CD4-positive, alpha-beta T cell treated with Interleukin-1 beta for 1 hour (primary cell): Measurements from ENCODE around the gene CAMK4.
A peak's percentile ranks its signal among the peaks of the same experiment; 100 is the strongest.
"Not testable (repeated sequence)": the region's sequence is repeated elsewhere in the genome, so short reads cannot be mapped to it uniquely, and the experiment has no call there.

Source experiments
- DNase-seq, 2 donors: peaks; one replicate each; pipeline ENCODE4 v3.0.0-alpha.2; 2020 to 2022

CAMK4 gene

GRCh38 chr5:111261610-111262009 is 37.4 kb downstream of the CAMK4 start:
- DNase-seq, result no peak

GRCh38 chr5:111262153-111262552 is 38.0 kb downstream of the CAMK4 start:
- DNase-seq, result no peak

DNA sequence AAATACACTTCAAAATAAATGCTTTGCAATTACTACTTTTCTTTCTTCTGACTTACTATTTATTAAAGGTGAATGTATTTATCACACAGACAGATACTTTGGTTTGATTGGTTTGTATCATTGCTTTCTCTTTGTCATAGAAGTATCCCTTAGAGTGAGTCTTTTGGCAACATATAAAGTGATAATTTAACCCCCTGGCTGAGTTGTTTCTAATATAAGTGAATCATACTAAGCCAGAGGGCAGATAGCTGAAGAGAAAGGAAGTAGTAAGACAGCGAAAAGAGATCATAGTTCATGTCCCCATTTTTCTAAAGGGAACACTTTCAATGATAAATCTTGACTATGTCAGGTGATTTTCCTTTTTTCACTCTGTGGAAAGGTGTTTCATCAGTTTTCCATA is 38.6 kb downstream of the CAMK4 start:
- DNase-seq, result no peak

DNA sequence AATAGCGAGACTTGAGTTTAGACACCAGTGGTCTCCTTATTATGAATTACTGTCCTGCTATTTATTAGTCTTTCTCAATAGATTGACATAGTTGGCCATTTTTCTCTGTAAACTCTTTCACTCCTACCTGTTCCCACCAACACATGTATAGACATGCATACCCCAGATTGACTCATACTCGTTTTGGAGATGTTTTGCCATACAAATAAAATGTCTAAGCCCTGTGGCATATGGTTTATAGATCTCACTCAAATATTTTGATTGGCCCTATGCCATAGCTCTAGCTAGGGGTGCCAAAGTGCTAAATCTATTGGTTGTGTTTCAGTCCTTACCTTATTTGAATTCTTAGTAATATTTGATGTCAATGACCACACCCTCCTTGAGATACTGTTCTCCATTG is 42.3 kb downstream of the CAMK4 start:
- DNase-seq, result no peak

- no peak for DNase-seq
These were observed 44.1 kb downstream of the CAMK4 start for GRCh38 chr5:111268300-111268699.

GRCh38 chr5:111271885-111272284 is 47.7 kb downstream of the CAMK4 start:
- DNase-seq, result no peak

GRCh38 chr5:111277061-111277460 is 52.9 kb downstream of the CAMK4 start:
- no peak for DNase-seq

GRCh38 chr5:111278858-111279504 is 54.8 kb downstream of the CAMK4 start:
- DNase-seq, result peak; percentile 72 to 85

GRCh38 chr5:111280282-111280951 is 56.2 kb downstream of the CAMK4 start:
- no peak for DNase-seq

DNA sequence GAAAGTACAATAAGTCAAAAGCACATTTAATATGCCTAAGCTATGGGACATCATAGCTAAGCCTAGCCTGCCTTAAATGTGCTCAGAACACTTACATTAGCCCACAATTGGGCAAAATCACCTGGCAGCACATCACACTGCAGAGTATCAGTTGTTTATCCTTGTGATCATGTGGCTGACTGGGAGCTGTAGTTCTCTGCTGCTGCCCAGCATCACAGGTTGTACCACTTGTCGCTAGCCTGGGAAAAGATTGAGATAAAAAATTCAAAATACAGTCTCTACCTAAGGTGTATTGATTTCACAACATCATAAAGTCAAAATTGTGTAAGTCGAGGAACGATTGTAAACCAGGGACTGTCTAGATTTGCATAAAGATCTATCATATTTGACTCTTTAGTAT is 58.6 kb downstream of the CAMK4 start:
- no peak for DNase-seq

- no peak for DNase-seq
These were observed 60.6 kb downstream of the CAMK4 start for GRCh38 chr5:111284825-111285224.

GRCh38 chr5:111294551-111294950 is 70.4 kb downstream of the CAMK4 start:
- DNase-seq, result no peak

DNA sequence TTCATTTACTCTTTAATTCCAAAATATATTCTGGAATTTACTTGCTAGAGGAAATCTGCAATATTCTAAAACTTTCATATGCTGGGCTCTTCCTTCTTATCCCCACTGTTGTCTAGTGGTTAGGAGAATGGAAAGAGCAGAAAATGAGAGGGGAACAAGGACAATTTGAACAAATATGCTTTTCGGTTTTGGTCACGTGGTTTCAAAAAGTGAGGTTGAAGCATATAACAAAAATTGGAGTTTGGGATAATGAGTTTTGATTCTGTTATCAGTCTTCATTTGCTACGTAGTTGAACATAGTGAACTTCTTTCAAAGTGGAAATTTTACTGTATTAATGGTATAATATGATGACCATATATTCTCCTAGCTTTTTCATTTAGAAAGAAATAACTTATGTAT is 71.5 kb downstream of the CAMK4 start:
- no peak for DNase-seq

GRCh38 chr5:111296570-111296969 is 72.4 kb downstream of the CAMK4 start:
- DNase-seq, result no peak

DNA sequence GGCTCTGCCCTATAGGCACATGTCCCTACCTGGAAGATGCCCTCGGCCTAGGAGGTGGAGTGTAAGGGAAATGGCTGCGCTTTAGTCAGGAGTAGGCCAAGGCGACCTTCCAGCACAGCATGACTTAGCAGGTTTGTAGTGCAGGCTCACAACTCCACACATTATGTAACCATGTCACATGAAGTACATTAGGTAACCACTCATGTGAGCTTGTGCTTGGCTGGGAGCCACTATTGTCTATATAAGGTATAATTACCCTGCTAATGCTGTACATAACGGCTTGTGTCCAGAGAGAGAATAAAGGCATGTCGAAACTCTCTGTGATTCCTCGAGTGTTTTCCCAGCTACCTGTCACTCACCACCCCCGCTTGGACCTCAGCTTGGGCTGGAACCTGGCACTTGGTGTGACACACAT is 74.9 kb downstream of the CAMK4 start:
- DNase-seq, result no peak

DNA sequence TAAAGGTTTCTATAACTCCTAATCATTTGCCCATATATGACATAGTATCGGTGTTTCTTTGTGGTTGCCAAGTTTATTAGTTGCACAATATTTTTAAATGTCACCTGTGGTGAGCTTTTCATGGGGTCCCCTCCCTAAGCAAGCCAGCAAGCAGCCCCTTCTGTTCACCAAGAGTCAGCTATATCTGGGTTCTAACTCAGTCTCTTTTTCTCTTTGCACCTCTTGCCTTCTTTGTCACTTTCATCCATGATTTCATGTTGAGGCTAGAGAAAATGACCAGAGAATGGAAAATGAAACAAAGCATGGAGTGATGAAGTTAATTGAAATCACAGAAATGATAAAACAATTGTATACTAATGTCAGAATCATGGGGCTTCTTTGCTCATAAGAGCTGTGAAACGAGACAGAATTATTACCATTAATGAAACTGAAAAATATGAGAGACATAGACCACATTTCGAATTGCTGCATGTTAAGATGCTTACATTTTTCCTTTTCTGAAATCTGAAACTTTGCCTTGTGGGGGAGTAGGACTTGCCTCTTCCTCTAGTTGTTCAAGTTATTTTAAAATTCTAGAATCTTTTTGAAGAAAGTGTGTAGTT is 75.7 kb downstream of the CAMK4 start:
- no peak for DNase-seq

DNA sequence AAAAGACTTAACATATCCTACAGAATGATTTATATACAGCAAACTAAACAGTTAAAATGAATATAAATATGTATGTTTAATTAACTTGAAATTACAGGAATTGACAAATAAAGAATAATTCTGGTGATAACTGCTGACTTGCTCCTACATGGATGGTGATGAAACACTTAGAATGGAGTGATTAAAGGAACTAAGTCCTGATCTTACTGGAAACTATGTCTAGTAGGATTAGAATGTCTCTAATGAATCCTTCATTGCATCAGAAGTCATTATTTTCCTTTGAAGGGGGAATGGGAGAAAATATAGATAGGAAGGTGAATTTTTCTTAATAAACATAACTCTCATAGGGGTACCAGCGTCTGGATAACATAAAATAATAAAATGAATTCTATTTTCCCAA is 77.1 kb downstream of the CAMK4 start:
- no peak for DNase-seq

DNA sequence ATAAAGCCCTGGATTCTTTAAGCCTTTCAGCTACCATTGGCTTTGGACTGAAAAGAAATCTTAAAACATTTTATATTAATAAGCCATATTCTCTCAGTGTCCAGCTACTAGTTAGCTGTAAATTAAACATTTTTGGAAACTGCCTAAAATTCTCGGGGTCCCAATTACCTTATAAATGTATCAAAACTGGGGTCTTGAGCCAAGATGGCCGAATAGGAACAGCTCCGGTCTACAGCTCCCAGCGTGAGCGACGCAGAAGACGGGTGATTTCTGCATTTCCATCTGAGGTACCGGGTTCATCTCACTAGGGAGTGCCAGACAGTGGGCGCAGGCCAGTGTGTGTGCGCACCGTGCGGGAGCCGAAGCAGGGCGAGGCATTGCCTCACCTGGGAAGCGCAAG is 77.9 kb downstream of the CAMK4 start:
- DNase-seq, result not testable (repeated sequence)

DNA sequence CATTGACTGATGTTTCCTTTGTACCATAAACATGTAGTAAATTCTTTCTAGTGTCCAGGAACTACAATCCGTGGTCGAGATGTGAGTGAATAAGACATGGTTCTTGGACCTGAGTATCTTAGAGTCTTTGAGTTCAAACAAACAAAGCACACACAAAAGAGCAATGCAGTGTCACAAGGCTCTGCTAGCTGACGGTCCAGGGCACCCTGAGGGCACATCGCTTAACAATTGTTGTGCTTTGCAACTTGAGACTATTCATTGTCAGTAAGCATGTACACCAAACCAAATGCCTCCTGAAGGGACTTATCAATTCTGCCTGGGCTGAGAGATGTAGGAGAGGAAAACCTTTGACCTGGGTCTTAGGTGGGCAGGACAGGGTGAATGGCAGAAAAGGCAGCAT is 84.8 kb downstream of the CAMK4 start:
- no peak for DNase-seq

DNA sequence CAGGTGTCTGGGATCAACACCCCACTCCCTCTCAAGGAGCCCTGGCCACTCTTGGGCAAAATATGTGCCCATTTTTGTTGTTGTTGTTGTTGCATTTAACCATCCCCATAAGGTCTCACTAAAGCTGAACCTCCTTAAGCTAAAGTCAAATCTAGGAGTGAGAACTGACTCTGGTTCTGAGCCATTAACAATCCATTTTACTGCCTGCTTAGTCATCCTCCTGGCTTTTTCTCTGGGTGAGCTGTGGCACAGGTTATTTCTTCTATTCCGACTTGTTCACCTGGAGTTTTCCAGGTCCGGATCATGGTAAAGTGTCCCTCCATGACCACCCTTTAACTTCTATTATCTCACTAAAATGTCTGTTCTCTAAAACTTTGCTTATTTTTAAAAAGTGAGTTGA is 85.2 kb downstream of the CAMK4 start:
- DNase-seq, result no peak

DNA sequence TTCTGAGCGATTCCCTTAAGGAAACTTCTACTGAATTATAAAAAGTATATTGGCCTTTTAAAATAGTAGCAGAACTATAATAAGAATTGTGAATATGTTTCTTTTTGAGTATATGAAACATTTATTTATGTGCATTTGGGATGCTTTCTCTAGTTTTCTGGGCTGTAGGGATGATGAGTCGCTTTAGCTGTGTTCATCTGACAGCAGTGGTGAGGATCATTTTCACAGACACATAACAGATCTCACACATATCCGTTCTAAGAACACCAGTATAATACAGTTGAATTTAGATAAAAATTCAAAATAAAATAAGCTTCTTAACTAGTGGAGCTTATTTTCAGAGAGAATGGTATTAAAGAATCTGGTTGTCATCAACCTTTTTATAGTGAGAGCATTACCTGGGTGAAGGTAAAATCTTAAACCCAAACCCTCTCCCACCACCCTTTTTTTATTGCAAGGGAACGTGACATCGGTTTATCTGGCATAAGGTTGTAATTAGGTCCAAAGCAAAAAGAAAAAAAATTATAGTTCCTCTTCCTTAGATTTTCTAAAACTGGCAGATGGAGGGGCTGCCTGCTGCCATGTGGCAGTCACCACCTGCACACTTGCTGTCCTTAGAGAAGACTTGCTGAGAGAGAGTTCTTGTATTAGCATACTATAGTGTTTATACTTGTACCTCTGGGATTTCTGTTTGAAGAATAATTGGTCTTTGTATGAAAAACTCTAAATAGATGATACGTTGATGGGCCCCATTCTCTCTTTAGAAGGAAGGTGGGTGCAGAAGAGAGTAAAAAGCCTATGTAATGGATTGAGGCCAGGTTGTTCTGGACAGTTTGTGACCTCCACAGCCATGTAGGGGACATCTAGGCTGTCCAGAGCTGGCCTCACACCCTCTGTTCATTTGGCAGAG is 86.8 kb downstream of the CAMK4 start:
- no peak for DNase-seq

- no peak for DNase-seq
These were observed 87.5 kb downstream of the CAMK4 start for GRCh38 chr5:111311666-111312065.

GRCh38 chr5:111313017-111313724 is 89.0 kb downstream of the CAMK4 start:
- DNase-seq, result no peak
